GM12801 (cell line): ENCODE data around the gene XIRP2.

ENCODE experiments used
- TF ChIP-seq, protein P1 (sequence below): IDR thresholded peaks from one replicate; pipeline ENCODE4 v1.5.1; 2011; ENCODE audit warnings: control low read depth; ENCODE audit not compliant: insufficient read length; ENCODE audit errors: extremely low read depth

The XIRP2 gene

DNA sequence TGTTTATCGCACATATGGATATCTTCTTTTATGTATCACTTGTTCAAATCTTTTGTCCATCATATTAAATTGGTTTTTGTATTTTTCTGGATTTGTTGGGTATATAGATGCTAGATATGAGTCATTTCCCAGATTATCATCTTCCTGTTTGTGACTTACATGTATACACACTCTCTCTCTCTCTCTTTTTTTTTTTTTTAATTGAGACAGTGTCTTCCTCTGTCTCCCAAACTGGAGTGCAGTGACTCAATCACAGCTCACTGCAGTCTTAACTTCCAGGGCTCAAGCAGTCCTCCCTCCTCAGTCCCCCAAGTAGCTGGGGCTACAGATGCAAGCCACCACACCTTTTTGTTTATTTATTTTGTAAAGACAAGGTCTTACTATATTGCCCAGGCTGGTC is 43.8 kb downstream of the XIRP2 start:
- TF ChIP-seq, protein P1, sequence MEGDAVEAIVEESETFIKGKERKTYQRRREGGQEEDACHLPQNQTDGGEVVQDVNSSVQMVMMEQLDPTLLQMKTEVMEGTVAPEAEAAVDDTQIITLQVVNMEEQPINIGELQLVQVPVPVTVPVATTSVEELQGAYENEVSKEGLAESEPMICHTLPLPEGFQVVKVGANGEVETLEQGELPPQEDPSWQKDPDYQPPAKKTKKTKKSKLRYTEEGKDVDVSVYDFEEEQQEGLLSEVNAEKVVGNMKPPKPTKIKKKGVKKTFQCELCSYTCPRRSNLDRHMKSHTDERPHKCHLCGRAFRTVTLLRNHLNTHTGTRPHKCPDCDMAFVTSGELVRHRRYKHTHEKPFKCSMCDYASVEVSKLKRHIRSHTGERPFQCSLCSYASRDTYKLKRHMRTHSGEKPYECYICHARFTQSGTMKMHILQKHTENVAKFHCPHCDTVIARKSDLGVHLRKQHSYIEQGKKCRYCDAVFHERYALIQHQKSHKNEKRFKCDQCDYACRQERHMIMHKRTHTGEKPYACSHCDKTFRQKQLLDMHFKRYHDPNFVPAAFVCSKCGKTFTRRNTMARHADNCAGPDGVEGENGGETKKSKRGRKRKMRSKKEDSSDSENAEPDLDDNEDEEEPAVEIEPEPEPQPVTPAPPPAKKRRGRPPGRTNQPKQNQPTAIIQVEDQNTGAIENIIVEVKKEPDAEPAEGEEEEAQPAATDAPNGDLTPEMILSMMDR: no peak

DNA sequence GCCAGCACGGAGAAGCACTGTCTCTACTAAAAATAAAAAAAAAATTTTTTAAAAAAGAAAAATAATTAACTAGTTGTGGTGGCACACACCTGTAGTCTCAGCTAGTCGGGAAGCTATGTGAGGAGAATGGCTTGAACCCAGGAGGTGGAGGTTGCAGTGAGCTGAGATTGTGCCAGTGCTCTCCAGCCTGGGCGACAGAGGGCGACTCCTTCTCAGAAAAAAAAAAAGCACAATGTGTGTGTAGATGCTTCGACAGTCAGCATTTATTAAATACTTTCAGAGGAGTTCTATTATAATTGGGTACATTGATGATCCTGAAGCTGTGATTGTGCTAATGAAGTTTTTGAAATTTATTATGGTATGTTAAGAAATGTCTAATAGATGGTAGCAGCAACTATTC is 46.5 kb downstream of the XIRP2 start:
- TF ChIP-seq, protein P1: no peak

DNA sequence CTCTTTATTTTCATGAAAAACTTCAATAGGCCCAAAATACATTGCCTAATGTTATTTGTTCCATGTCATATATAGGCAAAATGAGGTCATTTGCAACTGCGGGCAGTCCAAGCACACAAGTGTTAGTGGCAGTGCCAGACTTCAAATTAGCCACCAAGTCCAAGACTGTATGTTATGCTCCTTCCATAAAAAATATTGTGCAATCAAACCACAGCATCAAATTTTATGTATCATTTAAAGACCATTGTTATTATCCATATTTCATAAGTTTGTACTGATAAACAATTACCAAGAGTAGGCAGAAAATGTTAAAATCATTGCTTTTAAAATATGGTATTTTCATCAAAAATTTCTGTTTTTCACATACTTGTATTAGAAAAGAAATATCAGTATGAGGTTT is 54.1 kb downstream of the XIRP2 start:
- TF ChIP-seq, protein P1: no peak

GRCh38 chr2:166944909-166945308 is 56.6 kb downstream of the XIRP2 start:
- TF ChIP-seq, protein P1: no peak

DNA sequence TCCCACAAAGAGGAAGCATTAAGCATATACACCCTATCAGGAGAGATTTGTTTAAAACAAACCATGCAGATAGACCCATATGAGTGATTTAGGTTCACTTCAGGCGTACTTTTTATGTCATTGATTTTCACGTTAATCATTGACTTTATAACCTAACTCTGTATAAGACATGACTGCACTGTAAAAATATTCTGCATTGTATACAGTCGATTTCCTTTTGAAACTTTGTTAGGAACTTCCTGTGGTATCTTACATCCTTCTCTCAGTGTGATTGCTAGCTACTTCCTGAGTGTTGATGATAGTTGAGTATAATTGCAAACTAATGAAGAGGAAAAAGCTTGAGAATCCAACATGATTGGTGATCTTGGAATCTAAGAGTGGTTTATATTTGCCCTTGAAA is 69.4 kb downstream of the XIRP2 start:
- TF ChIP-seq, protein P1: no peak

GRCh38 chr2:166958986-166959481 is 70.8 kb downstream of the XIRP2 start:
- TF ChIP-seq, protein P1: no peak

DNA sequence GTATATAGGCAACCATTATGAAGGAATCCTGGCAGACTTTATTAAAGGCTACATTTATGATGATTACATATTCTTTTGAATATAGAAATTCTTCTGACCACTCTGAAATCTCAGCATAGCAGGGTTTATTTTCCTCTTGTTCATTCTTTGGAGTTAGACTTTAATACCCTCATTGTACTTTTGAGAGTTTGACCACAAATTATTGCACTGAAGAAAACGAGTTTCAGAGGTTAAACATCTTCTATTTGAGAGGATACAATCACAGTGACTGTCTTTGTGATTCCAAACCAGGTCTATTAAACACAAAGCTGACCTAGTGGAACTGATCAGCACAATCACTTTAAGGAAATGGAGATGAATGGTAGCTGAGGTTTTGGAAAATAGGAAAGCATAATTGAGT is 71.3 kb downstream of the XIRP2 start:
- TF ChIP-seq, protein P1: no peak
